Measurements from ENCODE around the gene ATP5F1A. TPM values are rescaled to one million over a fixed set of nuclear protein-coding genes. Genes with fewer than 3 reads are reported as not detected.

The ATP5F1A gene
- total RNA-seq, 1 donor from 2014 or later, result 1,797 TPM

Other genes starting within 250 kb of the ATP5F1A start
- 18.2 TPM for gene EPG5, start 131.0 kb downstream of the ATP5F1A start, total RNA-seq
- 2.0 TPM for gene PSTPIP2, start 26.0 kb downstream of the ATP5F1A start, total RNA-seq
- 7.1 TPM for gene HAUS1, start 6.1 kb upstream of the ATP5F1A start, total RNA-seq